Adrenal gland (tissue), 5 donors: Measurements from ENCODE around the gene MLLT3.

Source experiments
- POLR2A ChIP-seq, 2 donors: fragments of 450-650 bp; IDR thresholded peaks; one replicate each; pipeline ENCODE4 v1.6.1; 2017; ENCODE audit warnings: antibody characterized with exemption in 2 of 2, mild to moderate bottlenecking in 2 of 2, moderate library complexity in 1 of 2
- TF ChIP-seq, protein P1 (sequence below), 6 experiments: fragments of 450-650 bp in 4 of 6; fragments of 200-600 bp in 2 of 6; sonication (generic) in 1 of 6; IDR thresholded peaks; 1 replicate in 5 of 6; 2 replicates in 1 of 6; pipeline versions ENCODE4 v1.5.1 to v1.8.0; 2016 to 2021; ENCODE audit warnings: antibody characterized with exemption in 6 of 6, mild to moderate bottlenecking in 2 of 6, moderate library complexity in 1 of 6
- donor health status: DM: no; HTN: no; CAD: no.

DNA sequence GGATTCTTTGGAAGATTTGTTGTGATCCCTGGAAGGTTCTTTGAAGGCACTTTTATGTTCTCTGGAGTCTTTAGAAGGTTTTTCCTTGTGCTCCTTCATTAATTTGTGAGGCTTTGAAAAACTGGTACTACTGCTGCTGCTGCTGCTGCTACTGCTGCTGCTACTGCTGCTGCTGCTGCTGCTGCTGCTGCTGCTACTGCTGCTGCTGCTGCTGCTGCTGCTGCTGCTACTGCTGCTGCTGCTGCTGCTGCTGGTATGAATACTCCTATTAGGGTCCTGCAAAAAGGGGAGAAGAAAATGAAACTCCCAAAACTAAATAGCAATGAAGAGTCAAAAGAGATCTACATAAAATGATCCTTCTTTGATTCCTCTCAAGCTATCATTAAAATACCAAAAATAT, 208.1 kb downstream of the MLLT3 start:
- TF ChIP-seq, protein P1, sequence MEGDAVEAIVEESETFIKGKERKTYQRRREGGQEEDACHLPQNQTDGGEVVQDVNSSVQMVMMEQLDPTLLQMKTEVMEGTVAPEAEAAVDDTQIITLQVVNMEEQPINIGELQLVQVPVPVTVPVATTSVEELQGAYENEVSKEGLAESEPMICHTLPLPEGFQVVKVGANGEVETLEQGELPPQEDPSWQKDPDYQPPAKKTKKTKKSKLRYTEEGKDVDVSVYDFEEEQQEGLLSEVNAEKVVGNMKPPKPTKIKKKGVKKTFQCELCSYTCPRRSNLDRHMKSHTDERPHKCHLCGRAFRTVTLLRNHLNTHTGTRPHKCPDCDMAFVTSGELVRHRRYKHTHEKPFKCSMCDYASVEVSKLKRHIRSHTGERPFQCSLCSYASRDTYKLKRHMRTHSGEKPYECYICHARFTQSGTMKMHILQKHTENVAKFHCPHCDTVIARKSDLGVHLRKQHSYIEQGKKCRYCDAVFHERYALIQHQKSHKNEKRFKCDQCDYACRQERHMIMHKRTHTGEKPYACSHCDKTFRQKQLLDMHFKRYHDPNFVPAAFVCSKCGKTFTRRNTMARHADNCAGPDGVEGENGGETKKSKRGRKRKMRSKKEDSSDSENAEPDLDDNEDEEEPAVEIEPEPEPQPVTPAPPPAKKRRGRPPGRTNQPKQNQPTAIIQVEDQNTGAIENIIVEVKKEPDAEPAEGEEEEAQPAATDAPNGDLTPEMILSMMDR (IDR thresholded peaks at IDR 0.05), result no peak
- no peak for TF ChIP-seq POLR2A (IDR thresholded peaks at IDR 0.05)
